Nephron progenitor cell (in vitro differentiated cells): ENCODE measurements around the gene TIMP4.

Experiments
- DNase-seq: peaks from one replicate; pipeline ENCODE4 v3.0.0; 2021
- H3K27ac Mint-ChIP-seq: 2 replicates; pipeline ENCODE4 v1.8.0; 2021; ENCODE audit warnings: mild to moderate bottlenecking, moderate library complexity, mixed read lengths
- H3K27me3 Mint-ChIP-seq: 2 replicates; pipeline ENCODE4 v1.8.0; 2021; ENCODE audit warnings: mild to moderate bottlenecking, low read depth, mixed read lengths; ENCODE audit not compliant: poor library complexity
- H3K36me3 Mint-ChIP-seq: 2 replicates; pipeline ENCODE4 v1.8.0; 2021; ENCODE audit warnings: low read depth, mixed read lengths
- H3K4me1 Mint-ChIP-seq: 2 replicates; pipeline ENCODE4 v1.8.0; 2021; ENCODE audit warnings: mixed read lengths
- H3K4me3 Mint-ChIP-seq: 2 replicates; pipeline ENCODE4 v1.8.0; 2021; ENCODE audit warnings: mild to moderate bottlenecking, moderate library complexity, mixed read lengths
- H3K9me3 Mint-ChIP-seq: 2 replicates; pipeline ENCODE4 v1.8.0; 2021; ENCODE audit warnings: mild to moderate bottlenecking, moderate library complexity, mixed read lengths
- TF ChIP-seq, protein P1 (sequence below): fragments of 200-600 bp; sonication (generic); IDR thresholded peaks from 2 replicates; pipeline ENCODE4 v1.5.0; 2021; ENCODE audit warnings: antibody characterized with exemption

TIMP4 gene

GRCh38 chr3:12188328-12188648 is 29.6 kb upstream of the TIMP4 start:
- no peak overlapping the region for H3K27ac Mint-ChIP-seq
- H3K36me3 Mint-ChIP-seq: no peaks in the 10 kb centered on the region
- DNase-seq: no peak
- TF ChIP-seq, protein P1, sequence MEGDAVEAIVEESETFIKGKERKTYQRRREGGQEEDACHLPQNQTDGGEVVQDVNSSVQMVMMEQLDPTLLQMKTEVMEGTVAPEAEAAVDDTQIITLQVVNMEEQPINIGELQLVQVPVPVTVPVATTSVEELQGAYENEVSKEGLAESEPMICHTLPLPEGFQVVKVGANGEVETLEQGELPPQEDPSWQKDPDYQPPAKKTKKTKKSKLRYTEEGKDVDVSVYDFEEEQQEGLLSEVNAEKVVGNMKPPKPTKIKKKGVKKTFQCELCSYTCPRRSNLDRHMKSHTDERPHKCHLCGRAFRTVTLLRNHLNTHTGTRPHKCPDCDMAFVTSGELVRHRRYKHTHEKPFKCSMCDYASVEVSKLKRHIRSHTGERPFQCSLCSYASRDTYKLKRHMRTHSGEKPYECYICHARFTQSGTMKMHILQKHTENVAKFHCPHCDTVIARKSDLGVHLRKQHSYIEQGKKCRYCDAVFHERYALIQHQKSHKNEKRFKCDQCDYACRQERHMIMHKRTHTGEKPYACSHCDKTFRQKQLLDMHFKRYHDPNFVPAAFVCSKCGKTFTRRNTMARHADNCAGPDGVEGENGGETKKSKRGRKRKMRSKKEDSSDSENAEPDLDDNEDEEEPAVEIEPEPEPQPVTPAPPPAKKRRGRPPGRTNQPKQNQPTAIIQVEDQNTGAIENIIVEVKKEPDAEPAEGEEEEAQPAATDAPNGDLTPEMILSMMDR: no peak
- H3K27me3 Mint-ChIP-seq: peaks cover 5% of the 10 kb centered on the region
- no peak overlapping the region for H3K4me3 Mint-ChIP-seq
- H3K4me1 Mint-ChIP-seq: peaks cover 48% of the 10 kb centered on the region
- no peaks in the 10 kb centered on the region for H3K9me3 Mint-ChIP-seq

DNA sequence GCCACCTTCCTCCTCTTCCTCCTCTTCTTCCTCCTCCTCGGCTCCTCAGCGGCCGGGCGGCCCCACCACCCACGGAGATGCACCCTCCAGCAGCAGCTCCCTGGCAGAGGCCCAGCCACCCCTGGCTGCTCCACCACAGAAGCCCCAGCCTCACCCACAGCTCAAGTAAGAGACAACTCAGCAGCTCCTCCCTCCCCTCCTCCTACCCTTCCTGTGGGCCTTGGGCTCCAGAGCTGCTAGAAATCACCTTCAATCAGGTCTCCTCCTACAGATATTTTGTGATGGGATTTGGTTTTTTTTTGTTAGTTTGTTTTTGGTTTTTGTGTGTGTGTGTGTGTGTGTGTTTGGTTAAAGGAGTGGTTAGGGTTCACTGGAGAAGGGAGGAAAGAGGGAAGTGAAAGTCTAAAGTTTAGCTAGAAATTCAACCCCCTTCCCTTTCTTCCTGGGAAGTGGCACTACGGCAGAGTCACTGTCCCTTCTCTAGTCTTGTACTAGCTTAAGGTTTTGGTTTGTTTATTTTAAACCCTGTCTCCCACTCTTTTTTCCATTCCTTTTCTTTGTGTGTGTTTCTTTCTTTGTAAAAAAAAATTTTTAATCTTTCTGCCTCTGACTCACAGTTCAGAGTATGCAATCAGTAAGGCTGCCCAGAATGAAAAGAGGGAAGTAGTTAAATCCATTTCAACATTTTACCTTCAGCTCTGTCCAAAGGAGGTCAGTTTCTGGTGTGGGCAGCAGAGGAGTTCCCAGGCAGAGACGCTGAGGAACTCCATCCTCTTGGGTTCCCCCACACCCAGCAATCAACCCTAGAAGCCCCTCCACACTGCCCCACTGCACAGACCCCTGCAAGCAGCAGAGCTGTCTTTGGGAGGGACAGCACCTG is 29.0 kb upstream of the TIMP4 start:
- no peak for DNase-seq
- peak overlapping the region; percentile 13 for H3K4me3 Mint-ChIP-seq
- peak overlapping the region; percentile 94 for H3K27ac Mint-ChIP-seq
- no peaks in the 10 kb centered on the region for H3K9me3 Mint-ChIP-seq
- peaks cover 5% of the 10 kb centered on the region for H3K27me3 Mint-ChIP-seq
- no peaks in the 10 kb centered on the region for H3K36me3 Mint-ChIP-seq
- TF ChIP-seq, protein P1: no peak
- peaks cover 49% of the 10 kb centered on the region for H3K4me1 Mint-ChIP-seq

DNA sequence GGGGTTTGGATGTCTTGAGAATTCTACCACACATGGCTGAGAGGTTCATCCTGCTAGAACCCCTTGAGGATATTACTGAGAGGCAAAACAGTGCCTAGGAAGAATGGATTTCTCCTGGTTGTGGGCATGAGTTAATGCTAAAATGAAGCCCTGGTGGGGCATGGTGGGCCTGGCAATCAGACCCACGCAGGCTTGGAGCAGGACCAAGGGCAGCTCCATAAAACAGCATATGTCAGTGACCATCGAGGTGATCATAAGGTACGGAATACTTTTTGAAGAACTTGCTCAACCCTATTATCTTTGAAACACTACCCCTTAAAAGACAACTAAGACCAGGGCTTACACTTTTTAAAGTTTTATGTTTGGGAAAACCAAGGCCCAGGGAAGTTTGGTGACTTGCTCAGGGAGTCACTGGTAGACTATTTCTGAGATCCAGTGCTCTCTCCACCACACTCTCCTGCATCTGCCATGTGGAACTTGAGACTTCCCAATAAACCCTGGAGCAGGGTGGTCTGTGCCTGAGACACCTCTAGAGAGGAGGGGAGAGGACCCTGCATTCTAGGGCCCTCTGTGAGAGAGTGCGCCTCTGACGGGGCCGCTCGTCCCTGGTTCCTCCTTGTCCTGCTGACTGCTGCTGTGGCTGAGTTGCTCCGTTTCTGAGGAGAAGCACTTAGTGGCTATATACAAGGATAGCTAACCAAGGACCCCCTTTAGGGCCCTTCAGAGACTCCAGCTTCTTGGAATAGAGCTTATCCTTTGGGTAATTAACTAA is 28.0 kb upstream of the TIMP4 start:
- Mint-ChIP-seq H3K9me3 (no peaks in the 10 kb centered on the region), H3K4me1 (peaks cover 55% of the 10 kb centered on the region), H3K27me3 (peaks cover 7% of the 10 kb centered on the region), H3K27ac (no peak overlapping the region), H3K36me3 (no peaks in the 10 kb centered on the region), H3K4me3 (no peak overlapping the region)
- DNase-seq: no peak
- TF ChIP-seq, protein P1: no peak

DNA sequence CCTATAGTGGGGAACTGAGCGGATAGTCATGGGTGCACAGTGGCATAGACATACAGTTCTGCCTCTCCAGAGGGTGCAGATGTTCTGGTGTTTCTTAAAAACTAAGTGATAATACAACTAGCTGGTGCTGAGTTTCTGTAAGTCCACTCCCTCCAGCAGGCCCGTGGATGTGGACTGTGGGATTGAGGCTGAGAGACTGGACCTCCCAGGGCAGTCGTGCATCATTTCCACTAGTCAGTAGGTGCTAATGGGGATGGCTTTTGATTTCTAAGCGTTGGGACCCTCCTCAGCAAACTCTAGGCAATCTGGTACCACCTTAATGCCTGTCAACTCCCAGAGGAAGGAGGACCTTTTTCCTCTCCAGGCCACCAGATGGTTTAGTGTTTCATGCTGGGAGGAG is 27.3 kb upstream of the TIMP4 start:
- Mint-ChIP-seq H3K4me1 (peaks cover 61% of the 10 kb centered on the region), H3K4me3 (no peak overlapping the region), H3K27ac (no peak overlapping the region), H3K9me3 (no peaks in the 10 kb centered on the region), H3K27me3 (peaks cover 10% of the 10 kb centered on the region), H3K36me3 (no peaks in the 10 kb centered on the region)
- TF ChIP-seq, protein P1: no peak
- DNase-seq: no peak

DNA sequence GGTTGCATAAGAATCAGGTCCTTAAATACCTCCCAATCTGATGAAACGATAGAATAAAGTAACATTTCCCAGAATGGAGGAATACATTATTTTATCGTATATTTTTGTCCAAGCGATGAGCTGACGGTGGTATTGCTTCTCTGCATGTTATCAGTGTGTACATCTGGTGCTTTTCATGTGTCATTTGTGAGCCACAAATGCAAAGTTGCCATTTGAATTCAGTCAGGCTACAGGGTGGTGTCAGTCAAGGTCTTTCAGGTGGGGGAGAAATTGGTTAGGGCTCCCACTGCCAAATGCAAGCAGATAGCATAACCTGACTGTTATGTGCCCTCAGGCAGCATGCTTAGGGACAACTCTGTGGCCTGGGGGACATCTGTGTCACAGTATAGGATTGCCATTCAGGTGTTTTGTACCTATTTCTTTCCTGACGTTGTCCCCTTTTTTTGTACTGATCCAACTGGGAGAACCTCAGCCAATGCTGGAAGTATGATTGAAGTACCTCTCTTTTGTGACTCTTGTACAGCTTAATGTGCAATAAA is 26.5 kb upstream of the TIMP4 start:
- H3K36me3 Mint-ChIP-seq: no peaks in the 10 kb centered on the region
- no peak for DNase-seq
- H3K27ac Mint-ChIP-seq: no peak overlapping the region
- TF ChIP-seq, protein P1: no peak
- H3K9me3 Mint-ChIP-seq: no peaks in the 10 kb centered on the region
- H3K4me1 Mint-ChIP-seq: peaks cover 61% of the 10 kb centered on the region
- H3K27me3 Mint-ChIP-seq: peaks cover 6% of the 10 kb centered on the region
- no peak overlapping the region for H3K4me3 Mint-ChIP-seq
